ENCODE results near the gene SLX4.

GRCh38 chr16:3548445-3548844 is 63.0 kb downstream of the SLX4 start:
- TF ChIP-seq CTCF (IDR thresholded peaks at IDR 0.05; ENCODE audit: insufficient read depth, low read length) (no peak), POLR2AphosphoS5 (IDR thresholded peaks at IDR 0.05; ENCODE audit: low read depth) (no peak), GABPA (IDR thresholded peaks at IDR 0.05; ENCODE audit: low read depth) (no peak)

All from HL-60 (cell line).